Measurements from ENCODE around the gene FUT7. TPM values are rescaled to one million over a fixed set of nuclear protein-coding genes. Genes with fewer than 3 reads are reported as not detected.

The FUT7 gene
- total RNA-seq, 2 experiments from 2014 or later, result not detected

- no peak overlapping the region for H3K4me3 Mint-ChIP-seq
- DNase-seq, result no peak
- H3K27me3 Mint-ChIP-seq (ENCODE audit: low read depth), result peaks cover 3% of the 10 kb centered on the region
- CTCF ChIA-PET, result interaction anchor here (1.1 to 6.0 kb wide), 4 partner anchors 8 to 41 kb away, joined by 4 to 66 read pairs (median 16); partner anchors contain the start of genes NPDC1 and SAPCD2
- H3K36me3 Mint-ChIP-seq (ENCODE audit: low read depth), result no peaks in the 10 kb centered on the region
- intact Hi-C loops (cut with micrococcal nuclease), result loop anchor here (5.0 kb wide), 2 partner anchors 41 to 494 kb away; no protein-coding TSS in a partner anchor
- peaks cover 24% of the 10 kb centered on the region for H3K4me1 Mint-ChIP-seq (ENCODE audit: low read depth)
- H3K9me3 Mint-ChIP-seq, result no peaks in the 10 kb centered on the region
- no peak overlapping the region for H3K27ac Mint-ChIP-seq
Observed at GRCh38 chr9:137026384-137026783, 5.5 kb downstream of the FUT7 start.

DNA sequence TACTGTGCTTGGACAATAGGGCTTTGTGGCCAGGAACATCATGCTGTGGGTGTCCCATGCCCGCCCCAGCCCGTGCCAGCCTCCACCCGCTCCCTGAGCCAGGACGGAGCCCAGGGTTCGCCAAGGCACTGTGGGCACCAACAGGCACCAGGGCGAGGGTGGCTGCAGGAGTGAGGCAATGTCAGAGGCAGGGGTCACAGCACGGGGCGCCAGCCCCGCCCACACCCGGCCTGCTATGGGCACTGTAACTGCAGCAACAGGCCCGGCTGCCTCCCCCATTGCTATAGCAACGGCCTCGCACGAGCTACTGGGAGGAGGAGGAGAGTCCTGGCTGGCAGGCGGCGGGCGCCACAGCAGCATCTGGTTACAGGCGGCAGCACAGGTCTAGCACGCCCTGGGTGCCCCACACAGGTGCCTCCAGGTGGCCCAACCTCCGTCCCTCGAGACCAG, 6.3 kb downstream of the FUT7 start:
- H3K27me3 Mint-ChIP-seq (ENCODE audit: low read depth), result peaks cover 3% of the 10 kb centered on the region
- DNase-seq, result no peak
- H3K4me3 Mint-ChIP-seq, result no peak overlapping the region
- H3K9me3 Mint-ChIP-seq, result no peaks in the 10 kb centered on the region
- intact Hi-C loops (cut with micrococcal nuclease), result loop anchor here (5.0 kb wide), 2 partner anchors 42 to 493 kb away; no protein-coding TSS in a partner anchor
- CTCF ChIA-PET, result interaction anchor here (0.9 to 6.0 kb wide), 5 partner anchors 9 to 238 kb away, joined by 4 to 66 read pairs (median 4); partner anchors contain the start of genes NPDC1 and SAPCD2
- no peaks in the 10 kb centered on the region for H3K36me3 Mint-ChIP-seq (ENCODE audit: low read depth)
- no peak overlapping the region for H3K27ac Mint-ChIP-seq
- H3K4me1 Mint-ChIP-seq (ENCODE audit: low read depth), result peaks cover 20% of the 10 kb centered on the region

DNA sequence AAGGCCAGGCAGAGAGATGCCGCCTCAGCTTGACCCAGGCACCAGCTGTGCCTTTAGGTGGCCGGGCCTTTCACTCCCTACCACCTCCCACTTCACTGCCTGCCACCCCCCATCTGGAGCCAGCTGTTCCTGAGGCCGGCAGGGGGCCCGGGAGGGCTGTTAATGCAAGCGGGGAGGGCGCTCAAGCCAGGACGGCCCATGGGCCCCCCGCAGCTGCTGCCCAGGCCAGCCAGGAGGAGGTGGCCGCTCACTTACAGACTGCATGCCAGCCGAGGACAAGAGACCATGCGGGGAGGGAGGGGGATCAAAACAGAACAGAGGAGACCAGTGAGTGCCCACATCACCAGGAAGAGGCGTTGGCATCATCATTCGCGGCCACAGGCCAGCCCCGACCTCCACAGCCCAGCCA, 8.3 kb downstream of the FUT7 start:
- H3K9me3 Mint-ChIP-seq, result no peaks in the 10 kb centered on the region
- no peaks in the 10 kb centered on the region for H3K36me3 Mint-ChIP-seq (ENCODE audit: low read depth)
- no peak overlapping the region for H3K4me3 Mint-ChIP-seq
- H3K4me1 Mint-ChIP-seq (ENCODE audit: low read depth), result peaks cover 3% of the 10 kb centered on the region
- intact Hi-C loops (cut with micrococcal nuclease), result no loop called here
- no peak for DNase-seq
- CTCF ChIA-PET, result interaction anchor here (0.7 to 1.8 kb wide), 2 partner anchors 44 to 244 kb away, joined by 3 to 5 read pairs; no protein-coding TSS in a partner anchor
- no peak overlapping the region for H3K27ac Mint-ChIP-seq
- no peaks in the 10 kb centered on the region for H3K27me3 Mint-ChIP-seq (ENCODE audit: low read depth)

- intact Hi-C loops (cut with micrococcal nuclease), result no loop called here
- H3K9me3 Mint-ChIP-seq, result no peaks in the 10 kb centered on the region
- H3K27me3 Mint-ChIP-seq (ENCODE audit: low read depth), result no peaks in the 10 kb centered on the region
Observed at GRCh38 chr9:137023157-137023556, 8.7 kb downstream of the FUT7 start.

DNA sequence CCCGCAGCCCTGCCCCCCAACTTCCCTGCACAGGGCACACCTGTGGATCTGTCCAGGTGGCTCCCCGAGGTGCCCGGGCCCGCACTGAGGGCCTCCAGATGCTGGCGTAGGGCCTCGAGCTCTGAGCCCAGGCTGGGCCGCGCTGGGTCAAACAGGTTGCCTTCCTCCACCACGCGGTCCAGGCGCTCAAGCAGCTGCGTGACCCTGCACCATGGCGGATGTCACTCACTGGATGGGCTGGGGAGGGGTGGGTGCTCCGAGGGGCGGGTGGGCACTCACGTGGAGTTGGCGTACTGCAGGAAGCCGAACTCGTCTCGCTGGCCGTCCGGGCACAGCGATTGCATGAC, 9.3 kb downstream of the FUT7 start:
- Mint-ChIP-seq H3K4me3 (no peak overlapping the region), H3K36me3 (ENCODE audit: low read depth) (no peaks in the 10 kb centered on the region), H3K9me3 (no peaks in the 10 kb centered on the region), H3K27ac (no peak overlapping the region), H3K27me3 (ENCODE audit: low read depth) (no peaks in the 10 kb centered on the region), H3K4me1 (ENCODE audit: low read depth) (peaks cover 3% of the 10 kb centered on the region)
- CTCF ChIA-PET, result interaction anchor here (1.8 kb wide), 1 partner anchor 45 kb away, joined by 5 read pairs; no protein-coding TSS in a partner anchor
- intact Hi-C loops (cut with micrococcal nuclease), result no loop called here
- DNase-seq, result no peak

More at GRCh38 chr9:137023157-137023556, 8.7 kb downstream of the FUT7 start:
- no peak for DNase-seq
- Mint-ChIP-seq H3K27ac (no peak overlapping the region), H3K4me1 (ENCODE audit: low read depth) (peaks cover 3% of the 10 kb centered on the region), H3K36me3 (ENCODE audit: low read depth) (no peaks in the 10 kb centered on the region), H3K4me3 (no peak overlapping the region)
- CTCF ChIA-PET, result interaction anchor here (0.7 to 1.8 kb wide), 2 partner anchors 45 to 243 kb away, joined by 3 to 5 read pairs; no protein-coding TSS in a partner anchor

DNA sequence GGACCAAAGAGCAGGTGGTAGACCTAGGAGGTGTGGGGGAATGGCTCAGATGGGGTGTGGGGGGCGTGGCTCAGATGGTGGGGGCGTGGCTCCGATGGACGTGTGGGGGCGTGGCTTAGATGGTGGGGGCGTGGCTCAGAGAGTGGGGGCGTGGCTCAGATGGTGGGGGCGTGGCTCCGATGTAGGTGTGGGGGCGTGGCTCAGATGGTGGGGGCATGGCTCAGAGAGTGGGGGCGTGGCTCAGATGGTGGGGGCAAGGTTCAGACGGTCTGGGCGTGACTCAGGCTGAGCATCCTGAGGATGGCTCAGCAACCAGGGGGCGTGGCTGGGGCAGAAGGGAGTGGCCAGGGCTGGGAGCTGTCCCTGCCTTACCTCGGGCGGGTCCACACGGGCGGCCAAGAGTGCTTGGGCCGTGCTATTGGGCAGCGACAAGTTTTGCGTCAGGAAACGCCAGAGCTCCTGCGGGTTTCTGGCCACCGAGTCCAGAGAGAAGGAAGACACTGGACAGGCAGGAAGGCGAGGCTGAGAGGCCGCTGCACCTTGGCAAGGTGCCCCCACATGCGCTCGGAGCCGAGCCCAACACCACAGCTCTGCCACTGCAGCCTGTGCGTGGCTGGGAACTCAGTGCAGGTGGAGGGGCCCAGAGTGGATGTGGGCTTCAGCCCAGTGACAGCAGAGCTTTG, 9.8 kb downstream of the FUT7 start:
- Mint-ChIP-seq H3K4me1 (ENCODE audit: low read depth) (peaks cover under 1% of the 10 kb centered on the region), H3K9me3 (no peaks in the 10 kb centered on the region), H3K27me3 (ENCODE audit: low read depth) (no peaks in the 10 kb centered on the region), H3K4me3 (no peak overlapping the region), H3K27ac (no peak overlapping the region), H3K36me3 (ENCODE audit: low read depth) (no peaks in the 10 kb centered on the region)
- CTCF ChIA-PET, result interaction anchor here (0.6 to 1.8 kb wide), 2 partner anchors 46 to 110 kb away, joined by 3 to 5 read pairs; no protein-coding TSS in a partner anchor
- intact Hi-C loops (cut with micrococcal nuclease), result no loop called here
- DNase-seq, result peak; percentile 74

DNA sequence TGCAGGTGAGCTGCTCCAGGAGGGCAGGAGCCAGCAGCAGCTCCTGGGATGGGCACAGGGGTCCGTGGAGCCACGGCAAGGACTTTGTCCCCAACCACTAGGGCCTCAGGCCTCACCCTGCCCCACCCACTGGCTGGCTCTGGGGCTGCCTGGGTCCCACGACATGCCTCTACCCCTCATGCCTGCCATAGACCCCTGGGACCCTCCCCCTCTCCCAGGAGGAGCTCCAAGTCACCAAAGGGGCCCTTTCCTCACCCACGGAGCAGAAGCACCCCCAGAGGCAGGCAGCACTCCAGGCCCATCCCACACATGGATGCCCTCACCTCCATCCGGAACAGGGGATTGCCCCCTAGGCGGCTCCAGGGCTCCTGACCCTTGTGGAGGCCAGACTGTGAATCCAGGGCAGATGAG, 10.3 kb downstream of the FUT7 start:
- no peaks in the 10 kb centered on the region for H3K27me3 Mint-ChIP-seq (ENCODE audit: low read depth)
- no peaks in the 10 kb centered on the region for H3K36me3 Mint-ChIP-seq (ENCODE audit: low read depth)
- H3K27ac Mint-ChIP-seq, result no peak overlapping the region
- CTCF ChIA-PET, result interaction anchor here (0.6 to 2.9 kb wide), 4 partner anchors 8 to 110 kb away, joined by 3 to 18 read pairs (median 4); partner anchors contain the start of gene ABCA2
- no peaks in the 10 kb centered on the region for H3K4me1 Mint-ChIP-seq (ENCODE audit: low read depth)
- intact Hi-C loops (cut with micrococcal nuclease), result no loop called here
- DNase-seq, result no peak
- no peaks in the 10 kb centered on the region for H3K9me3 Mint-ChIP-seq
- H3K4me3 Mint-ChIP-seq, result no peak overlapping the region

DNA sequence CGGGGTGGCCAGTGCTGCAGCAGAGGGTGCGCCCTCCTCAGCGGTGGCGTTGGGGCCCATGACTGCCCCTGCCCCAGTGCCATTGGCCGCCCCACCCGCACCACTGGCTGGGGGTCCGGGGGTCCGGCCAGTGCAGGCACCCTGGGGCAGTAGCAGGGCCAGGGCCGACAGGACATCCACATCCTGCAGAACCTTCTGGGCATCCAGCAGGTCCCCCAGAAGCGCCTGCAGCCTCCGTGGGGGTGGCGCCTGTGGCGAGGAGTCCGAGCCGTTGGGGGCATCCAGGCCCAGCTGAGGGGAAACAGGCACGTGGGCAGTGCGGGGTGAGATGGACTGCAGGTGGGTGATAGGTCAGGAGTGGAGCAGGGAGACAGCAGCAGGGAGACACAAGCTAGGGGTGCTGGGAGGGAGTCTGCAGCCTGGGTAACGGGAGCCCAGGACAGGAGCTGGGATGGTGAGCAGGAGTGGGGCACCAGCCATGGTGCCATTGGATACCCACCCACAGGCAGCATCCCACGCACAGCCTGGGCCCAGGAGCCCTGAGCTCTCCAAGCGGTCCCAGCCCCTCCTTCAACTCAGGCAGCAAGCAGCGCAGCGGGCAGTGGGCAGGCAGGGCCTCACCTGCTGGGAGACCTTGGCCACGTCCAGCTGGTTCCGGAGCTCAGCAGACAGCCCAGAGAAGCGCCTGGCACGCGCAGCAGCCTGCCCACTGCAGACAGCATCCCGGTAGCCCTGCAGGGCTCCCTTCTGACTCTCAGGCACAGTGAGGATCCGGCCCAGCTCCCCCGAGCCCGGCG, 10.9 kb downstream of the FUT7 start:
- Mint-ChIP-seq H3K4me1 (ENCODE audit: low read depth) (no peaks in the 10 kb centered on the region), H3K27ac (no peak overlapping the region), H3K9me3 (no peaks in the 10 kb centered on the region), H3K4me3 (no peak overlapping the region), H3K36me3 (ENCODE audit: low read depth) (no peaks in the 10 kb centered on the region), H3K27me3 (ENCODE audit: low read depth) (no peaks in the 10 kb centered on the region)
- DNase-seq, result no peak
- CTCF ChIA-PET, result interaction anchor here (1.2 to 2.9 kb wide), 2 partner anchors 8 to 14 kb away, joined by 4 to 18 read pairs; partner anchors contain the start of gene ABCA2
- intact Hi-C loops (cut with micrococcal nuclease), result no loop called here

DNA sequence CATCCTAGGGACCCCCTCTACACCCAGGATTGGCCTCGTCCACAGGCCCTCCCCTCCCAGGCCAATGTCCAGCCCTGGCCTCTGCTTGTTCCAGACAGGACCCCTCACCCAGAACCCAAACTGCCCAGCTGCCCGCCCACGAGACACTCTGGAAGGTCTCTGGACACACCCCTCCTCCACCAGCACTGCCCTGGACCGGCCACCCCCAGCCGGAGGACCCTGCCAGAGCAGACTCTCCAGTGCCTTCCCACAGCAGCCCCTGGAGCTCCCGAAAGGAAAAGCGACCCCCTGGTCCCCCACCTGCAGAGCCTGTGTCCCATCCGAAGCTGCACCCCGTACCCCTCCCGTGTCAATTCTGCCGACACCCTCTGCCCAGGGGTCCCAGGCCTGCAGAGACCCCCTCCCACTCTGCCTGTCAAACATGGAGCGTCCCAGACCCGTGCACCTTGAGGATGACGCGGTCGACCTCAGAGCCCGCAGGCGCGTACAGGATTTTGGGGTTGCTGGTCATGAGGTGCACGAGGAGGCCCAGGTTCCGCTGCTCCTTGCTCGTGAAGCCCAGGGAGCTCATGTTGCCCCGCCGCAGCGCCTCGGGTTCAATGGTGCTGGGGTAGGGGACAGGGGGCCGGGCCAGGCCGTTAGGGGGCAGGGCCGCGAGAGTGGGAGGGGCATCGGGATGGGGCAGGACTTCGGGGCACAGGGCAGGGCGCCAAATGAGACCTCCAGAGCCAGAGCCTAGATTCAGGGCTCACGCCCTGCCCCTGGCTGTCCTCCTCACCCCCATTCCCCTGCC, 11.8 kb downstream of the FUT7 start:
- CTCF ChIA-PET, result interaction anchor here (1.5 to 2.9 kb wide), 2 partner anchors 9 to 15 kb away, joined by 4 to 18 read pairs; partner anchors contain the start of gene ABCA2
- intact Hi-C loops (cut with micrococcal nuclease), result no loop called here
- Mint-ChIP-seq H3K9me3 (no peaks in the 10 kb centered on the region), H3K27ac (no peak overlapping the region), H3K27me3 (ENCODE audit: low read depth) (no peaks in the 10 kb centered on the region), H3K4me3 (no peak overlapping the region), H3K36me3 (ENCODE audit: low read depth) (no peaks in the 10 kb centered on the region), H3K4me1 (ENCODE audit: low read depth) (no peaks in the 10 kb centered on the region)
- DNase-seq, result no peak

DNA sequence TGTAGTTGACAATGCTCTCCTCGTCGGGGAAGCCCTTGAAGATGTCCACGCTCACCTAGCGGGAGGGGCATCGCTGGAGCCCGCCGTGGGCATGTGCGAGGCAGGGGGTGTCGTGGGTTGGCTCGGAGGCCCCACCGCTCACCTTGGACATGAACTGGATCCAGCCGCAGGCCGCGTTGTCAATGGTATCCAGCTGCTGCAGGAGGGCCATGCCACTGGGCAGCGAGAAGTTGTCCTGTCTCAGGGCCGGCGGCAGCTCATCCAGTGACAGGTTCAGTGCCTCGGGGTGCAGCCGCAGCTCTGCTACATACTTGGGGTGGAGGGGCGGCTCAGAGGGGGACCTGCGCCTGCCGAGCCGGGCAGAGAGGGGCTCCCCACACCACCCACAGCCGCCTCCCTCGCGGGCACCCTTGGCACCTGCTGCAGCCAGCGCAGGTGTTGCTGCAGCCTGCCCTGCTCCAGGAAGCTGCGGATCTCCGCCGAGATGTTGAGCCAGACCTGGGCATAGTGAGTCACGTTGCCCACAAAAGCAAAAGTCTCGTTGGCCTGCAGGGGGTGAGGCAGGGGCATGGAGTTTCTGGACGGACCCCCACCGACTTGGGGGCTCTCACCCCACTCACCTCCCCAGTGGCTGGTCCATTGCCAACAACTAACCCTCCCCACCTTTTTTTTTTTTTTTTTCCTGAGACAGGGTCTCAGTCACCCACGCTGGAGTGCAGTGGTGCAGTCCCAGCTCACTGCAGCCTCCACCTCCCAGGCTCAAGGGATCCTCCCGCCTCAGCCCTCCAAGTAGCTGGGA, 12.9 kb downstream of the FUT7 start:
- Mint-ChIP-seq H3K9me3 (no peaks in the 10 kb centered on the region), H3K27me3 (ENCODE audit: low read depth) (no peaks in the 10 kb centered on the region), H3K4me1 (ENCODE audit: low read depth) (no peaks in the 10 kb centered on the region), H3K36me3 (ENCODE audit: low read depth) (no peaks in the 10 kb centered on the region), H3K27ac (no peak overlapping the region), H3K4me3 (no peak overlapping the region)
- DNase-seq, result no peak
- CTCF ChIA-PET, result interaction anchor here (1.5 to 2.9 kb wide), 2 partner anchors 10 to 16 kb away, joined by 4 to 18 read pairs; partner anchors contain the start of gene ABCA2
- intact Hi-C loops (cut with micrococcal nuclease), result no loop called here

DNA sequence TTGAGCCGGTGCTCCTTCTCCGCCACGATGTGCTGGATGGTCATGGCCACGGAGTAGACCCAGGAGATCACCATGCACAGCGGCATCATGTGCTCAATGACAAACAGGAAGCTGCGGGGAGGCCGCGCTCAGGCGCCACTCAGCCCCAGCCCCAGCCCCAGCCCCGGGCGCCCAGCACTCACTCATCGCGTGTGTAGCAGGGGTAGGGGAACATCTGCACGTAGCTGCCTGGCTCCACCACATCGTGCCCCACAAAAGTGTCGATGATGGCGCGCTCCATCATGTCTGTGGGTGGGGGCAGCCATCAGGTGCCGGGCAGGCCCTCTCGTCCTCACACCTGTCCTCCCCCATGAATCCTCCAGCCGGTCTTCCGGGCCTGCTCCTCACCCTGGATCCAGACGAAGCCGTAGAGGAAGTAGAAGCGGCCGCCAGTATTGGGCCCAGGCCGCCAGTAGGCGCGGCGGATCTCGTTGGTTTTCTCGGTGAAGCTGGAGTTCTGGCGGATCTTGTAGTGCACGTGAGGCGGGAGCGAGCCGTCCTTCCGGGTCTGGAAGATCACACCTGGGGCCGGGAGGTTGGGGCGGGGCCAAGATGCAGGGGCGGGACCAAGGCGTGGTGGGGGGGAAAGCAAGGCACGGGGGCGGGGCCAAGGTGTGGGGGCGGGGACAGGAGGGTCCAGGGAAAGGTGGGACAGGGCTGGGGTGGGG, 13.9 kb downstream of the FUT7 start:
- CTCF ChIA-PET, result no interaction called here
- Mint-ChIP-seq H3K27ac (no peak overlapping the region), H3K36me3 (ENCODE audit: low read depth) (no peaks in the 10 kb centered on the region), H3K9me3 (no peaks in the 10 kb centered on the region), H3K27me3 (ENCODE audit: low read depth) (no peaks in the 10 kb centered on the region), H3K4me3 (no peak overlapping the region), H3K4me1 (ENCODE audit: low read depth) (no peaks in the 10 kb centered on the region)
- DNase-seq, result no peak
- intact Hi-C loops (cut with micrococcal nuclease), result no loop called here

All from activated naive CD4-positive, alpha-beta T cell treated with anti-CD3 and anti-CD28 coated beads for 36 hours (primary cell).